GM12878 (cell line): ENCODE measurements around the gene SHB. TPM values are rescaled to one million over a fixed set of nuclear protein-coding genes. Genes with fewer than 3 reads are reported as not detected.

Source experiments
- ATAC-seq: fragments of 200-7000 bp; cut with Tn5 transposase; 3 replicates; pipeline ENCODE4 v1.9.1; 2020; ENCODE audit warnings: mild to moderate bottlenecking, moderate library complexity
- BruUV-seq: library from RNA; stranded (reverse); fragments of 400-500 nt; replicated peaks from 2 replicates; lab custom pipeline; 2021; lab: Mats Ljungman, UMichigan
- CTCF ChIA-PET: fragments of 300-600 bp; sonication (Branson Sonifier 250); formaldehyde crosslinking; extraction: SDS; loops from one replicate; lab custom pipeline; 2021; ENCODE audit warnings: inconsistent platforms; lab: Yijun Ruan, JAX
- POLR2A ChIA-PET: fragments of 350-600 bp; formaldehyde crosslinking; extraction: SDS; loops from one replicate; lab custom pipeline; 2021; ENCODE audit warnings: inconsistent platforms; lab: Charles Lee
- RAD21 ChIA-PET: fragments of 300-600 bp; sonication (Branson Sonifier 250); formaldehyde crosslinking; loops from one replicate; lab custom pipeline; 2023; ENCODE audit warnings: antibody characterized with exemption; ENCODE audit not compliant: unreplicated experiment; lab: Charles Lee
- SMC1A ChIA-PET: fragments of 300-600 bp; sonication (Branson Sonifier 250); formaldehyde crosslinking; loops from one replicate; lab custom pipeline; 2023; ENCODE audit not compliant: unreplicated experiment, uncharacterized antibody; lab: Charles Lee
- DNase-seq: peaks from one replicate; pipeline ENCODE4 v3.0.0-alpha.2; 2011; ENCODE audit warnings: low read depth, low spot score
- FAIRE-seq: peaks from 3 replicates; lab custom pipeline; 2011; peaks lifted over from hg19 to GRCh38; lab: Jason Lieb, UNC
- H2AFZ ChIP-seq: 2 replicates; pipeline ENCODE4 v1.6.0; 2011; ENCODE audit warnings: low read depth, low read length, control low read depth; ENCODE audit not compliant: control insufficient read depth
- H3K27ac ChIP-seq: 2 replicates; pipeline ENCODE4 v1.5.1; 2011; ENCODE audit warnings: control low read depth; ENCODE audit not compliant: control insufficient read depth, insufficient read depth
- H3K27me3 ChIP-seq, 2 experiments: replicated peaks in 1 of 2; 2 replicates each; pipeline versions ENCODE4 v1.6.0 to v1.6.1; 2011; ENCODE audit warnings: low read length in 1 of 2; ENCODE audit not compliant: control insufficient read depth in 2 of 2, insufficient read depth in 2 of 2
- H3K36me3 ChIP-seq, 2 experiments: 2 replicates each; pipeline ENCODE4 v1.5.1; 2011; ENCODE audit warnings: low read length in 1 of 2; ENCODE audit not compliant: control insufficient read depth in 2 of 2, insufficient read depth in 2 of 2
- H3K4me1 ChIP-seq: 2 replicates; pipeline ENCODE4 v1.6.1; 2011; ENCODE audit warnings: mild to moderate bottlenecking, low read length, moderate library complexity, mixed read lengths; ENCODE audit not compliant: control insufficient read depth, insufficient read depth
- H3K4me2 ChIP-seq: 2 replicates; pipeline ENCODE4 v1.6.0; 2011; ENCODE audit warnings: control low read depth; ENCODE audit not compliant: control insufficient read depth, insufficient read depth
- H3K4me3 ChIP-seq: fragments of 200-600 bp; sonication (generic); 2 replicates; pipeline ENCODE4 v1.5.1; 2016
- H3K79me2 ChIP-seq: 2 replicates; pipeline ENCODE4 v1.6.0; 2011; ENCODE audit warnings: low read length; ENCODE audit not compliant: control insufficient read depth, insufficient read depth
- H3K9ac ChIP-seq: 2 replicates; pipeline ENCODE4 v1.8.0; 2011; ENCODE audit warnings: low read length, control low read depth, mixed read lengths; ENCODE audit not compliant: control insufficient read depth, insufficient read depth
- H3K9me3 ChIP-seq: replicated peaks from 3 replicates; pipeline ENCODE4 v1.5.1; 2011; ENCODE audit warnings: mild to moderate bottlenecking, low read length; ENCODE audit not compliant: control insufficient read depth, insufficient read depth
- H4K20me1 ChIP-seq: 2 replicates; pipeline ENCODE4 v1.6.0; 2011; ENCODE audit not compliant: control insufficient read depth, insufficient read depth
- BHLHE40 ChIP-seq, 2 experiments: fragments of 450-650 bp in 1 of 2; IDR thresholded peaks; 2 replicates each; pipeline ENCODE4 v1.6.1; 2011 to 2017; ENCODE audit warnings: low read depth in 2 of 2, borderline replicate concordance in 1 of 2, improper control_type of control experiment in 1 of 2, low read length in 1 of 2, mild to moderate bottlenecking in 1 of 2
- IKZF1 ChIP-seq: fragments of 450-650 bp; conservative IDR thresholded peaks from 2 replicates; pipeline ENCODE4 v1.6.1; 2017; ENCODE audit warnings: antibody characterized with exemption, mild to moderate bottlenecking
- MEF2A ChIP-seq: IDR thresholded peaks from 2 replicates; pipeline ENCODE4 v1.6.1; 2011; ENCODE audit warnings: low read depth, mild to moderate bottlenecking, low read length, moderate library complexity; ENCODE audit not compliant: insufficient read depth
- MYB ChIP-seq: fragments of 150-350 bp; IDR thresholded peaks from 2 replicates; pipeline ENCODE4 v1.6.1; 2014; ENCODE audit warnings: mild to moderate bottlenecking, low read depth, low read length, borderline replicate concordance
- NR2C2 ChIP-seq: IDR thresholded peaks from 2 replicates; pipeline ENCODE4 v1.6.1; 2011; ENCODE audit warnings: borderline replicate concordance, low read depth; ENCODE audit not compliant: control insufficient read depth, insufficient read length
- SMC3 ChIP-seq: IDR thresholded peaks from 2 replicates; pipeline ENCODE4 v1.6.1; 2011; ENCODE audit warnings: low read length, improper control_type of control experiment, borderline replicate concordance
- STAT1 ChIP-seq: fragments of 450-650 bp; conservative IDR thresholded peaks from 2 replicates; pipeline ENCODE4 v1.6.1; 2014; ENCODE audit warnings: antibody characterized with exemption, mild to moderate bottlenecking
- WGBS: methylation state at CpG from one replicate; pipeline ENCODE4 v1.1.6; 2016; ENCODE audit warnings: low lambda C conversion rate; ENCODE audit not compliant: insufficient replicate concordance, insufficient coverage; ENCODE audit errors: missing lambda C conversion rate; 5-methylcytosine and 5-hydroxymethylcytosine counted together
- in situ Hi-C: fragments of 300-500 bp; cut with MboI; formaldehyde crosslinking; loops from 9 replicates; pipeline ENCODE4 v1.14.3; 2018; ENCODE audit warnings: mixed read lengths
- intact Hi-C: fragments of 100-400 bp; cut with micrococcal nuclease; formaldehyde crosslinking; loops from one replicate; pipeline ENCODE4 v1.14.2; 2022; ENCODE audit not compliant: unreplicated experiment
- polyA plus RNA-seq, 11 experiments: library from polyadenylated mRNA; depleted of rRNA in 4 of 11; unstranded in 6 of 11; stranded (reverse) in 5 of 11; fragments of >200 nt; fragmentation: Nextera tagmentation in 4 of 11; fragmentation: Illumina TruSeq in 1 of 11; extraction: Ambion mirVana in 4 of 11; extraction: Trizol in 1 of 11; gene quantifications; 1 replicate in 1 of 11; 2 replicates in 10 of 11; pipeline versions ENCODE4 v1.2.1 to v1.2.3, GENCODE V29; 2011 to 2016; ENCODE audit warnings: inconsistent platforms in 2 of 11, missing spikeins in 2 of 11, low read depth in 1 of 11
- total RNA-seq, 4 experiments: library from RNA; depleted of rRNA in 3 of 4; stranded (reverse); fragments of >200 nt in 3 of 4; fragmentation: Illumina TruSeq in 1 of 4; extraction: Trizol in 1 of 4; gene quantifications; 2 replicates each; pipeline versions ENCODE4 v1.2.1 to v1.2.3, GENCODE V29; 2013 to 2021

SHB gene
- total and polyA plus RNA-seq, 10 of the 15 experiments (the other 5 are each of a cell fraction or from before 2014, with no cell fraction given), result 0.29 to 6.2 (median 1.3) TPM

DNA sequence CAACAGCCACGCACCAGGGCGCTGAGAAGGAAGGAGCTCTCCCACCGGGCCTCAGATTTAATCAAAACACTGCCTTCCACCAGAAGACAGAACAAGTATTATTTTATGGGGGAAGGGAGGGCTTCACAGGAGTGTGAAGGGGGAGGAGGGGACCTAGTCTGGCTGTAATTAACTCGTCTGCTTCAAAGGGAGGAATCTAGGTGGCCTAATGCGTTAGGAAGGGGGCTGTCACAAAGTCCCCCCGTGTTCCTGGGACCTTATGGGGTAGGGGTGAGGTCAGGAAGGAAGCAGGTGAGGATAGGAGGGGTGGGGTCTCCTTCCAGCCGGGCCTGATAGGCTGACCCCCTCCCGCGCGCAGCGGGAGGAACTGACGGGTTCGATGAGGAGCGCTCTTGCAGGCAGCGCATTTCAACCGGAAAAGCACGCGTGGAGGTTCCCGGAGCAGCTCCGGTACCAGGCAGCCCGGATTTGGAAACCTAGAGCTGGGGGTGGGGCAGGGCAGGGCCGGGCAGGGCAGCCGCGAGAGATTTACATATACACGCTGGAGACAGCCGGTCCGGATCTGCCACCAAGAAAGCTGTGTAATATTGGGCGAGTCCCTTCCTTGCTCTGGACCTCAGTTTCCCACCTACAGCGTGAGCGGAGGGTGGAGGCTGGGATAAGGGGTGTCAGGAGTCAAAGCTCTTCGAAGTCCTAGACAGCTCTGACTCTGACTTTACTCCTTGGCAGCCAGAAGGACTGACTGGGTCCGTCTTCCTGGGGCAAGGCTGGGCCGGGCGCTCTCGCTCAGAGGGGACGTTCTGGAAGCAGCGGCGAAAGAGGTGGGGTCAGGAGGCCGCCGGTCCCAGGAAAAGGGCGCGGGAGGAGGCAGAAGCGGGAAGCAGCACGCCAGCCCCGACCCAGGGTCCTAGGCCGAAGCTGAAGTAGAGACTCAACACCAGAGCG lies 1.8 kb downstream of the SHB start:
- ChIA-PET SMC1A (interaction anchor here (0.6 to 2.1 kb wide), 18 partner anchors 10 to 162 kb away, joined by 3 to 10 read pairs (median 3); no protein-coding TSS in a partner anchor), CTCF (interaction anchor here (0.7 to 3.9 kb wide), 15 partner anchors 14 to 197 kb away, joined by 3 to 21 read pairs (median 4); no protein-coding TSS in a partner anchor), RAD21 (interaction anchor here (0.6 to 2.1 kb wide), 18 partner anchors 15 to 335 kb away, joined by 3 to 10 read pairs (median 4); no protein-coding TSS in a partner anchor)
- no peak overlapping the region; the same call in 1 of the 2 replicates for H3K9ac ChIP-seq
- FAIRE-seq (no peak), DNase-seq (no peak)
- no peaks in the 10 kb centered on the region for H3K79me2 ChIP-seq
- no peak overlapping the region for H3K27ac ChIP-seq
- intact Hi-C loops, result loop anchor here (5.0 to 10.0 kb wide), 3 partner anchors 50 to 602 kb away; partner anchors contain the start of gene ZBTB5
- in situ Hi-C loops, result no loop called here
- H3K27me3 ChIP-seq, result peaks cover 0 to 9% of the 10 kb centered on the region in 2 experiments; a peak in 3 of 4 replicates
- H3K4me2 ChIP-seq, result peak overlapping the region; percentile 71
- peaks cover 36% of the 10 kb centered on the region for H3K4me1 ChIP-seq
- 10% methylated on average over 47 of the region's 47 CpGs for WGBS
- peak overlapping the region; percentile 90 for H3K4me3 ChIP-seq
- TF ChIP-seq NR2C2 (no peak), MEF2A (no peak), IKZF1 (no peak; the same call in none of the 2 replicates), STAT1 (no peak), MYB (no peak), BHLHE40 (IDR thresholded peaks at IDR 0.05; ENCODE audit: borderline replicate concordance in 1 of 2, low read depth in 2 of 2, low read length in 1 of 2) (0 out of 4 replicates have a peak, but pooled peaks of 1 of the 2 experiments have one; percentile 5), SMC3 (no peak)
- TF ChIP-seq, all 136 proteins: peak for 1
- Histone ChIP-seq H3K9me3 (no peaks in the 10 kb centered on the region), H3K36me3 (no peaks in the 10 kb centered on the region), H4K20me1 (no peaks in the 10 kb centered on the region), H2AFZ (no peak overlapping the region)
- POLR2A ChIA-PET, result interaction anchor here (0.5 to 1.6 kb wide), 2 partner anchors 73 to 135 kb away, joined by 5 read pairs; no protein-coding TSS in a partner anchor
- no TSS peak for BruUV-seq
- ATAC-seq, result no peak
